DMS79 (cell line): ENCODE results near the gene GRIA3.
"Not testable (repeated sequence)": the region's sequence is repeated elsewhere in the genome, so short reads cannot be mapped to it uniquely, and the experiment has no call there.

Experiments
- DNase-seq: peaks from one replicate; lab custom pipeline; 2025; lab: John Stamatoyannopoulos, UW

The GRIA3 gene

DNA sequence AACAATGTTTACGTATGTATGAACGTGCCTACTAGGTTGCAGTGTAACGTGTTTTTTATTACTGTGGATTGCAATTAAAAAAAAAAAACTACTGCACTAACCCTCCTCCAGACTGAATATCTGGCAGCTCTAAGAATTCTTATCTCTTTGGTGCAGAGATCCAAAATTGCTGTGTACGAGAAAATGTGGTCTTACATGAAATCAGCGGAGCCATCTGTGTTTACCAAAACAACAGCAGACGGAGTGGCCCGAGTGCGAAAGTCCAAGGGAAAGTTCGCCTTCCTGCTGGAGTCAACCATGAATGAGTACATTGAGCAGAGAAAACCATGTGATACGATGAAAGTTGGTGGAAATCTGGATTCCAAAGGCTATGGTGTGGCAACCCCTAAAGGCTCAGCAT, 280.6 kb downstream of the GRIA3 start:
- no peak for DNase-seq

DNA sequence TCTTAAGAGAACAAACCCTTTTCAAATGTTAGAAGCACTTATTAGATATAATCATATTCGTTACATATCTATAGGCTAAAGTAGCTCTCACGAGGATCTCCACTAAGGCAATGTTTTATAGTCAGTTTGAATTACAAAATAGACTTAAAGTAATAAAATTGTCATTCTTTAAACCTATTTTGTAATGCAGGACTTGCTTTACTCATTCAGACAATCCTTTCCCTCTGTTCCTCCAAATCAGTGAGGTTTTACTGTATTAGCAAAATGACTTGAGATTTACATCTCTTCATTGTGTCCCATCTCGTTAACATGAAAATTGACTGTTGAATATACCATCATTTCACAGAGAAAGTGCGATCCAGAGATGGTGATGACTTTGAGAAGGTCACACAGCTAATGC, 284.4 kb downstream of the GRIA3 start:
- no peak for DNase-seq

DNA sequence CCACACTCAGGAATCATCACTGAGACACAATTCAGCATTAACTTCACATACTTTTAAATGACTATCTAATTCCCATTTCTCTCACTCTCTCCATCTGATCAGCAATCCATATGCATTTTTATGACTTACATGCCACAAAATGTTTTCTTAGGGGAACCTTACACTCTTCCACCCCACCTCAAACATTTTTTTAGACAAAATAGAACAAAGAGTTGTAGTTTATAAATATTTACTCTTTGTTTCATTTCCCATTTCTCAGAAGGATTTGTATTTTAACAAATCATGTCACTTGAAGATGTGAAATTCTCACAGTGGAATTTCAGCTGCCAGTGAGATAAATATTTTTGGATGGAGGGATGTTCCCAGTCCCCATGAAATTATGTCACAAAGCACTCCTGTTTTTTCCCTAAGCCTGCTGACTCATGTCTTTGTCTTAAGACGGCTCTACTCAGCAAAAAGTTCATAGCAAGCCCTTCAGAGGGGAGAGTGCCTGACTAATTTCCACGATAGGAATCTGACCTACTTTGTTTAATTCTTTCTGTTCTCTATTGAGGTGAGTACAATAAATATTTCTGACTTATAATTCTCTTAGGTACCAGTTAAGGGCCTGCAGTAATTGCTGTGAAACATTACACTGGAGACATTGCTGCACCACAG, 291.1 kb downstream of the GRIA3 start:
- no peak for DNase-seq

DNA sequence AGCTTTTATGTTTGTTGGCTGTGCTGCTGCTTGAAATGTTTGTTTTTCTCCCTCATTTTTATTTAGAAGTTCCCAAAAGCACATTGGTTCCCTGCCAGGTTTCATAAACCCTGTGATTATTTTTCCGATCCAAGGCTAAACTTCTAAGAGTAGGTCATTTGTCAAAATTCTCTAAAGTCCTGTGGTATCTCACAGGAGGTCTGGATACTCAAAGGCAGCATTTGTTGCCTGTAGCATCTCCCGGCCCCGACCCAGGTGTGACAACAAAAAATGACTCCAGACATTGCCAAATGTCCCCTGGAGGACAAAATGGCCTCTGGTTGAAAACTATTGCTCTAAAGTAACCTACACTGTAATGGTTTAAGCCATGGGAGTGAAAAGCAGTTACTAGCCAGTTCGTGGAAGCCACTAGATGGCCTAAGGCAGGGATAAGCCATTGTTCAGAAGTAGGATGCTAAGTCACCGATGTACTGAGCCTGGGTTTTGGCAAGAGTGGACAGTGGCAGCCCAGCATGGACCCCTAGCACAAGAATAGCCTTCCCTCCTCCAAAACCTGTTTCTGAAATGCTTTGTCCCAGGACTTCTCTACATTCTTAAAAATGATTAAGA, 292.6 kb downstream of the GRIA3 start:
- no peak for DNase-seq

GRCh38 chrX:123477673-123478072, 293.6 kb downstream of the GRIA3 start:
- no peak for DNase-seq

DNA sequence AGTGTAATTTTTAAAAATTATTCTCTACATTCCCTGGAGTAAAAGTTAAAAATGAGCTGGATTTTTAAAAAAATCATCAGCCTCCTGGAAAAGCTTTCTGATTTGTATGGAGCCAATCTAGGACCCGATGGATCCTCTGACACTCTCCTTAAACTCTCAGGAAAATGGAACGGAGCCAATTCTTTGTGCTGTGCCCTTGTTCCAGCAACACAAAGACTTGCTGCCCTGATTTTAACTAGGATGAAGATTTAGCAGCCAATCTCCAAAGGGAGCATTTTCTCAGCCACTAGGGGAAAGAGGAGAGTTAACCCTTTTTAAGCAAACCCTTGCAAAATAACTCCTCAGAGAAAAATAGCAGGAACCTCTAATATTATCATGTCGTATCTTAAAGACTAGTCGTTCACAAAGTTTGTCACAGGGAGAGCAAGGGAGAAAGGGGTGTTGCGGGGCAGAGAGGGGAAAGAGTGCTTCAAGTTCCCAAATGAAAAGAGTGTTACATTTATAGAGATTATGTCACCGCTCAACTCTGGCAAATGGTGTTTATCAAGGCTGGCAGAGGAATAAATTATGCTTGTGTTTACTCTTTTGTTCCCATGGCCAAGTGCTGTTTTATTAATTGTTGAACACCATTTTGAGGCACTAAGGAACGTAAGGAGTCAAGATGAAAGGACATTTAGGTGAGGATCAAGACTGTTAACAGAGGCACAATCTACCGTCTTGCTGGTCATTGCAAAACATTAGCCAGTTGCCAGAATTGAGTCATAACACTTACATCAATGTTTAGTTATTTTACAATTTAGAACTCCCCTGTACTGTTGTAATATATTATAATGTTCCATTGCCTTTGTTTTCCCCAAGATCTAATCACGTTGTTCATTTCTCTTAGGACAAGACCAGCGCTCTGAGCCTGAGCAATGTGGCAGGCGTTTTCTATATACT, 298.1 kb downstream of the GRIA3 start:
- DNase-seq, result no peak

DNA sequence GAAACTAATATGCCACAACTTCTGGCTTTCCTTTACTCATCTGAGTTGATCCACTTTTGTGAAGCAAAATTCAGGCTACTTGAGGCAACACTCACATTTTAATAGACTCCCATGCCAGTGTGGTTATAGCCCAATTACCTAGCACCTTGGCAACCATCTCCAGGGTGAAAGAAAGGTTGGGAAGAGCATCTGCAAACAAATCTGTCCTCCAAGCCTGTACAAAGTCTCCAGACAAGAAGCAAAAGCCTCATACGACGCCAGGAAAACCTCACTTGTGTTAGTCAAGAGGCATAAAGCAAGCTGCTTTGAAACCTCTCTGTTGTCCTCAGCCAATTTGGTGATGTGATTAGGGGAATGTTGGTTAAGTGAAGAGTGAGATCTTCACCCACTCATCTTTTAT, 302.2 kb downstream of the GRIA3 start:
- DNase-seq, result no peak

DNA sequence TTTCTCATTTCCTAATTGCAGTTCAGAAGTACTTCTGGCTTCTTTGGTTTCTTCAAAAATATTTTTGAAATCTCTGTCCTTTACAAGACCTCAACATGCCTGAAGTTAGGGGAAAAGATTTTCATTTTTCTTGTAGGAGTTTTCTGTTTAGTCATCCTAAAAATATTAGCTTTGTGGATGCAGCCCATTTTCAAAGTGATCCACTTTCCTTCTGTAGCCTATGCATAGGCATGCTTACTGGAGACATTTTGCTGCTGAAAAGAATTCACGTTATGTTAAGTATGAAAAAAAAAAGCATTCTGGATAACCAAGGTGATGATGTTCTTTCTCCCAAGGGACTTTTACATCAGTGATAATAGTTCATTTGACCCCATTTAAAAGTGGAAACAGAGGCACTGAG, 303.2 kb downstream of the GRIA3 start:
- DNase-seq, result no peak

- DNase-seq, result no peak
Measured at GRCh38 chrX:123487669-123488068, 303.6 kb downstream of the GRIA3 start.

DNA sequence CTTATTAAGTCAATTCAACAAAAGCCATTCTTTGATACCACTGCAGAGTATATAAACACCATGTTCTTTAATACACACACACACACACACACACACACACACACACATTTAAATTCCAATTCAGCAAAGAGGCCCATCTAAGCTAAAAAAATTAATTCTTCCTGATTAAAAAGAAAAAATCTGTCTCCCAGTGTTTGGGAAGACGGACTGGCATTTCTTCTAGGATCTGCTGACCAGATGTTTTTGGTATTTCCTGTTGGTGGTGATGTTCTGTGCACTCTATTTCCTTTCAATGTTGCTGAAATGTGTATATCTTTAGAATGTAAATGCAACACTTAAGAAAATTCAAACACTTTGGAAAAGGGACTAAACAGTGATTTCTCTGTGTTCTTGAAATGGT, 304.9 kb downstream of the GRIA3 start:
- no peak for DNase-seq

DNA sequence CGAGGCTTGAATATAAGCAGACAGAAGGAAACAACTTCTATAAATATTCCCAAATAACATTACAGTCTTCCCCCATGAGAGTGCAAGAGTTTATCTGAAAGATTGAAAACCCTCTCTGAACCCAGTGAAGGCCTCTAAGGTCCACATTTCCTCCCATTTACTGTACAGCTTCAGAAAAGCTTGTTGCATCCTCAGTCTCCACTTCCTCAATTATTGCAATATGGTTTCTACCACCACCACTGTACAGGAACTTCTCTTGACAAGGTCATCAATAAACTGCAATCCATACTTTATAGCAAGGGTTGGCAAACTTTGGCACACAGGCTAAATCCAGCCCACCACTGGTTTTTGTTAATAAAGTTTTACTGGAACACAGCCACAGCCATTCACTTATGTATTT, 309.8 kb downstream of the GRIA3 start:
- DNase-seq, result no peak

GRCh38 chrX:123499787-123500186, 315.7 kb downstream of the GRIA3 start:
- no peak for DNase-seq

- DNase-seq, result no peak
Measured at GRCh38 chrX:123504047-123504446, 320.0 kb downstream of the GRIA3 start.

DNA sequence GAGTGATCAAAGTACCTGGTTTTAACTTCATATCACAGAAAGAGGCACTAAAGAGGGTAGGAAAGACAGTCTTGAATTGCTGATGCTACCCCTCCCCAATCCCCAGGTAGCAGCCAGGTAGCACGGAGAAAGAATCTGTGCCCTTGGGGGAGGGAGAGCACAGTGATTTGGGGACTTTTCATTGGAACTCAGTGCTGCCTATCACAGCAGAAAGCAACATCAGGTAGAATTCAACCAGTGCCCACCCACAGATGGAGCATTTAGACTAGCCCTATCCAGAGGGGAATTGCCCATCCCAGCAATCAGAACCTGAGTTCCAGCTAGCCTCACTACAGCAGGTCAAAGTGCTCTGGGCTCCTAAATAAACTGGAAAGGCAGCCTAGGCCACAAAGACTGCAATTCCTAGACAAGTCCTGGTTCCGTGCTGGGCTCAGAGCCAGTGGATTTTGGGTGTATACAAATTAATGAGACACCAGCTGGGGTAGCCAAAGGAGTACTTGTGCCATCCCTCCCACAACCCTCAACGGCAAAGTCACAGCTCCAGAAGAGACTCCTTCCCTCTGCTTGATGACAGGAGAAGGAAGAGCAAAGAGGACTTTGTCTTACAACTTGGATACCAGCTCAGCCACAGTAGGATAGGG, 320.7 kb downstream of the GRIA3 start:
- no peak for DNase-seq

DNA sequence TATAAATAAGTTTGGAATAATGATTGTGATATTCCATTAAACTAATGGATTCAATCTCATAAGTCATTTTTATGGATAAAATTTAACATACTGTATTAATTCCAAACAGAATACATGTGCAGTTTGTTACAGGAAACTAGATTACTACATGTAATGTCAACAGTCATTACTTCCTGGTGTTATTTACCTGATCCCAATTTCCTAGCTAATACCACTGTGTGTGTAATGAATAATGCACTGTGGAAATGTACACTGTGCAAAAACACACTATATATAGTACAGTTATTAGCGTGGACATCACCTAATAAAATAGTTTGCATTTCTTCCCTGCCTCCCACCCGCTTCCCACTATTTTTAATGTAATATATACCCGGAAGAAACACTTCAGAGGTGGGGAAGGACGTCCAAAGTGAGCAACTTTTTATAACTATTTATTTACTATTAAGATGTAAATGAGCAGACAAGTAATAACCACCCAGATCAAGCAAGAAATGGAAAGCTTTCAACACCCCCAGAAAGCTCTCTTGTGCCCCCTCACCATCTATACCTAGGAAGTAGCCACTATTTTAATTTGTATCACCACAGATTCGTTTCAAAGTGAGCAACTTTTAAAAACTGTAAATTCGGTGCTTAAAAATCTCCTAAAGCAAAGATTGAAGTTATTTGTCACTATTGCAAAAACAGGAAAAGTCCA, 329.7 kb downstream of the GRIA3 start:
- DNase-seq, result no peak

DNA sequence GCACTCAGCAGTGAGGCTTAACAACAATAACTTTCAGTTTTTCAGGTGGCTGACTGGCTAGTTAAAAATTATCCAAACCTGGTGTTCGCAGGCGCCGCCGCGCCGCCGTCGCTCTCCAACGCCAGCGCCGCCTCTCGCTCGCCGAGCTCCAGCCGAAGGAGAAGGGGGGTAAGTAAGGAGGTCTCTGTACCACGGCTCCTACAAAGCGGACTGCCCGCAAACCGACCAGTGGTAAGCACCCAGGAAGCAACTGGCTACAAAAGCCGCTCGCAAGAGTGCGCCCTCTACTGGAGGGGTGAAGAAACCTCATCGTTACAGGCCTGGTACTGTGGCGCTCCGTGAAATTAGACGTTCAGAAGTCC, 330.2 kb downstream of the GRIA3 start:
- not testable (repeated sequence) for DNase-seq

- no peak for DNase-seq
Measured at GRCh38 chrX:123518791-123519190, 334.7 kb downstream of the GRIA3 start.

GRCh38 chrX:123525123-123525725, 341.1 kb downstream of the GRIA3 start:
- DNase-seq, result no peak

- not testable (repeated sequence) for DNase-seq
Measured at GRCh38 chrX:123530726-123531125, 346.6 kb downstream of the GRIA3 start.
